GM12873 (cell line): ENCODE data around the gene BORA.

ENCODE experiments used
- TF ChIP-seq, protein P1 (sequence below): IDR thresholded peaks from 2 replicates; pipeline ENCODE4 v1.5.1; 2012; ENCODE audit warnings: low read depth, mild to moderate bottlenecking, moderate library complexity, low read length, control low read depth; ENCODE audit not compliant: insufficient read depth; ENCODE audit errors: missing control alignments

Gene BORA

DNA sequence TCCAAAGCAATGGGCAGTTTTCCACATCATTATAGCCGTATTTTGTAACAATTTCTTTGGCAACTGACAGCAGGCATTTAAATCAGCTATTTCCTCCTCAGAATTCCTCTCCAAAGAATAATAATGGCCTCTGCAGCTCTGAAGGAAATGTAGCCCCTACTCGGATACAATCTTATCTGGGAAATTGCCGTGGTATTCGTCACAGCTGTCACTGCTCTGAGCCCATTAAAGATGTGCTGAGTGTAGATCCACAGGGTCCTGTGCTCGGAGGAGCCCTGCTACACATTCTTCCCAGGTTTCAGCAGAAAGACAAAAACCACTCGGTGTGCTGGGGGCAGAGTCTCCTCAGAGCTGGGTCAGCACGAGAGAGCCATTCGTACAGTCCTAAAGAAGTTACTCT lies 33.4 kb upstream of the BORA start:
- TF ChIP-seq, protein P1, sequence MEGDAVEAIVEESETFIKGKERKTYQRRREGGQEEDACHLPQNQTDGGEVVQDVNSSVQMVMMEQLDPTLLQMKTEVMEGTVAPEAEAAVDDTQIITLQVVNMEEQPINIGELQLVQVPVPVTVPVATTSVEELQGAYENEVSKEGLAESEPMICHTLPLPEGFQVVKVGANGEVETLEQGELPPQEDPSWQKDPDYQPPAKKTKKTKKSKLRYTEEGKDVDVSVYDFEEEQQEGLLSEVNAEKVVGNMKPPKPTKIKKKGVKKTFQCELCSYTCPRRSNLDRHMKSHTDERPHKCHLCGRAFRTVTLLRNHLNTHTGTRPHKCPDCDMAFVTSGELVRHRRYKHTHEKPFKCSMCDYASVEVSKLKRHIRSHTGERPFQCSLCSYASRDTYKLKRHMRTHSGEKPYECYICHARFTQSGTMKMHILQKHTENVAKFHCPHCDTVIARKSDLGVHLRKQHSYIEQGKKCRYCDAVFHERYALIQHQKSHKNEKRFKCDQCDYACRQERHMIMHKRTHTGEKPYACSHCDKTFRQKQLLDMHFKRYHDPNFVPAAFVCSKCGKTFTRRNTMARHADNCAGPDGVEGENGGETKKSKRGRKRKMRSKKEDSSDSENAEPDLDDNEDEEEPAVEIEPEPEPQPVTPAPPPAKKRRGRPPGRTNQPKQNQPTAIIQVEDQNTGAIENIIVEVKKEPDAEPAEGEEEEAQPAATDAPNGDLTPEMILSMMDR: no peak

- TF ChIP-seq, protein P1: no peak
These were observed 31.1 kb upstream of the BORA start for GRCh38 chr13:72696579-72696978.

GRCh38 chr13:72698164-72698563 lies 29.6 kb upstream of the BORA start:
- TF ChIP-seq, protein P1: no peak

DNA sequence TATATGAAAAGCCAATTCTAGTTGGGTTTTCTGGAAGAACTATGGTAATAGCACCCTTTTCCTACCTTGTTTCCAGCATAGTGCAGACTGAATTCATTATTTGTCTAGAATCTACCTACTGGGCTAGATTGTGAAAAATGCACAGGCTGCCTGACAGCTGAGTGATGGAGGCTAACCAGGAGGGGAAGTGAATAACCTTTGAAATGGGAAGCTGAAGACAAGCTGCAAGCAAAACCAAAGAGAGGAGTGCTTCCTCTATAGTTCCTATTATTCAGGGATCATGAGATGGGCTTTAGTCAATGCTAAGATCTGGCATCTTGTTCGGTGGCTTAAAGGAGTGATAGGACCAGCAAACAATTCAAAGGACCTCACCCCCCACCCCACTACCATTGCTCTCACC lies 27.2 kb upstream of the BORA start:
- TF ChIP-seq, protein P1: no peak

DNA sequence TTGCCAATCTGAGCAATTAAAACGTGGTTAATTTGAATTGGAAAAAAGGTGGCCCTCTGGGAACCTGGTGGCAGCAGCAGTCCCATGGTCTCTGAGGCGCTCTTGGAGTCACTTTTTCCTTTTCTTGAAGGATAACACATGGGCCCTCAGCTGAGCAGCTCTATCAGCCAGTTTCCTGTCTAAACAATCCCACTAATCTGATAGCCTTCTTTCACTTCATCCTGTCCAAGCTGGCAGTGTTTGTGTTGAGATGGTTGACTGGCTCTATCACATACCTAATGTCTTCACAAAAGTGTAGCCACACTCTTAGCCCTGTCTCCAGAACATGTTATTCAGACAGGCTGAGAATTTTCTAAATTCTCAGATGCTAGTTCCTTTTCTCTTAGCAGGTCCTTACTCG lies 10.9 kb upstream of the BORA start:
- TF ChIP-seq, protein P1: no peak

GRCh38 chr13:72726726-72727416 lies 852 bp upstream of the BORA start:
- TF ChIP-seq, protein P1: no peak

DNA sequence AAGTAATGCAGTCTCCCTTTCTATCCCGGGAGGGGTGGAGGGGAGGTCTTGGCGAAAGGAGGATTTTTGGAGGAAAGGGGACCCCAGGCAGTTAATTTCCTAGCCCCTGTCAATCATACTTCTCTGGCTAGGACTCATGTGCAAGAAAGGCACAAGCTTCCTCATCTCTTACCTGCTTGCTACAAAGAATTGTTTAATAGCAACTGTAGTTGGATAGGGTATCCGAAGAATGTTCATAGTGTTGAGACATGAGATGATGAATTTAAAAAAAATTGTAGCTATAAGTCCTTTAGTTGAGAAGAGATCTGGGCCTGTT lies 525 bp downstream of the BORA start:
- TF ChIP-seq, protein P1: no peak

- TF ChIP-seq, protein P1: no peak
These were observed 9.3 kb downstream of the BORA start for GRCh38 chr13:72737033-72737432.
